Posterior cingulate gyrus (tissue), 11 donors: ENCODE data around the gene OR10W1.
A peak's percentile ranks its signal among the peaks of the same experiment; 100 is the strongest.

Experiments used
- DNase-seq, 10 donors: peaks; one replicate each; pipeline versions ENCODE4 v3.0.0 to v3.0.0-alpha.2; 2020 to 2021; ENCODE audit warnings: mixed read lengths in 3 of 10
- intact Hi-C: fragments of 100-400 bp; cut with DNase I; formaldehyde crosslinking; loops from one replicate; pipeline ENCODE4 v1.15.1; 2023

OR10W1 gene

GRCh38 chr11:58268142-58268541 lies at the start of gene OR10W1:
OR10W1 (minus strand) TSS chr11:58268260; CDS start chr11:58267858, 402 bp downstream.
- intact Hi-C loops = no loop called here
- no peak for DNase-seq

DNA sequence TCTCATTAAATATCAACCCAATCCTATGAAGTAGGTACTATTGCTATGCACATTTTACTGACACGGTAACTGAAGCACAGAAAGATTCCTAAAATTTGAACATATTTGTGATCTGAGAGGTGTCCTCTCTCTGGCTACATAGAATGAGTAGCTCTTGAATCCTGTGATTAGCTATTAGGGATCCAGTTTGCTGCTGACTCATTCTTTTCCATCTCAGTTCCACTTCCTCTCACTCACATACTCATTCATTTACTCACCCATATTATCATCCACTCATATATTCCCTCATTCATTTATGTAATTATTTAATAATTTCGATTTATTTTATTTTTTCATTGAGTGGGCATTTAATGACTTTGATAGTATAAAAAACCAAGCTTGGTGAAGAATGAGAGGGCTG lies 48.1 kb upstream of the OR10W1 start:
- intact Hi-C loops = no loop called here
- DNase-seq = no peak

- intact Hi-C loops = no loop called here
- no peak for DNase-seq
Observed at GRCh38 chr11:58301576-58301975, 33.5 kb upstream of the OR10W1 start.

DNA sequence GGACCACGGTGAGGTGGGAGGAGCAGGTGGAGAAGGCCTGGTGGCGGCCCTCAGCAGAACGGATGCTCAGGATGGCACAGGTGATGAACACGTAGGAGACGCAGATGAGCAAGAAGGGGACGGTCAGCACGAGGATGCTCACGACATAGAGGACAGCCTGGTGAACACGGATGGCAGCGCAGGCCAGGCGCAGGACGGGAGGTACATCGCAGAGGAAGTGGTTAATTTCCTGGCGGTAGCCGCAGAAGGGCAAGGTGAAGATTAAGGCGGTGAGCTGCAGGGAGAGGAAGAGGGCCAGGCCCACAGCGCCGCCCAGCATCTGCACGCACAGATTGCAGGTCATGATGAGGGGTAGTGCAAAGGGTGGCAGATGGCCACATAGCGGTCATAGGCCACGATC lies 24.0 kb upstream of the OR10W1 start:
- peak in 1 of 10 donors; percentile 80 for DNase-seq
- intact Hi-C loops = no loop called here

DNA sequence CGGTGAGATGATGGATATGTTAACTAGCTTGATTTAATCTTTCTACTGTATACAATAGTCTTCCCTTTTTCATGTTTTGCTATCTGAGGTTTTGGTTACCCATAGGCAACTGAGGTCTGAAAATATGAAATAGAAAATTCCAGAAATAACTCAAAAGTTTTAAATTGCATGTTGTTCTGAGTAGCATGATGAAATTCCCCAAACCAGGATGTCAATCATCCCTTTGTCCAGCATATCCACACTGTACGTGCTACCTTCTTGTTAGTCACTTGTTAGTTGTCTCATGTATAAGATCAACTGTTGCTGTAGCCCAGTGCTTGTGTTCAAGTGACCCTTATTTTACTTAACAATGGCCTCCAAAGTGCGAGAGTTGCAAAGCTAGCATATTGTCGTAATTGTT lies 21.2 kb upstream of the OR10W1 start:
- DNase-seq = no peak
- intact Hi-C loops = no loop called here

DNA sequence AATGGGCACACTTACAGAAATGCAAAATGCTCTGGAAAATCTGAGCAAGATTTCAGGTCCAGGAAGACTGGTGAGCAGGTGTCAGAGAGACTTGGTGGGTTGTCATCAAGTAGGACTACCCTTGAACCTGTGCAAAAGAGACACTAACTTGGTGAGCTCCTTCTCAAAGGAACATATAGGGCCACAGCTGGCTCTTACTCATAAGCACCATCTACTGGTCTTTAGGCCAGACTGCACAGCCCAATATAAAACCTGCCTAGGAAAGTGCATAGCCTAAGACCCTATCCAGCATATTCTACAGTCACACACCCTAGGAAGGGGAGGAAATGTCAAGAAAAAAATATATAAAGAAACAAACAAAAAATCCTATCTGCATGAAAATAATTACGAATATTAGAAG lies 18.2 kb upstream of the OR10W1 start:
- intact Hi-C loops = no loop called here
- DNase-seq = no peak

DNA sequence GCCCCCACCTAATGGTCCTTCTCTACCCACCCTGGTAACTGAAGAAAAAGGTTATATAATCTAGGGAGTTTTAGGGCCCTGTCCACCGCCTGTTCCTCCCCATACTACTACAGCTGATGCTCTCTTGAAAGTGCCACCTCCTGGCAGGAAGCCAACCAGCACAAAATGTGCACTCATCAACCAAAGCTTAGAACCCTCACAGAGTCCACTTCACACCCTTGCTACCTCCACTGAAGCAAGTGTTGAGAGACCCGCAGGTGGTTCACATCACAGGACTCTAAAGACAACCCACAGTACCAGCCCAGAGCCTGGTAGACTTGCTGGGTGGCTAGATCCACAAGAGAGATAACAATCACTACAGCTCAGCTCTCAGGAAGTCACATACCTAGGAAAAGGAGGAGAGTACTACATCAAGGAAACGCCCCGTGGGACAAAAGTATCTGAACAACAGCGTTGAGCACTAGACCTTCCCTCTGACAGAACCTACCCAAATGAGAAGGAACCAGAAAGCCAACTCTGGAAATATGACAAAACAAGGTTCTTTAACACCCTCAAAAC lies 17.5 kb upstream of the OR10W1 start:
- intact Hi-C loops = no loop called here
- peak in 1 of 10 donors; percentile 71 for DNase-seq

DNA sequence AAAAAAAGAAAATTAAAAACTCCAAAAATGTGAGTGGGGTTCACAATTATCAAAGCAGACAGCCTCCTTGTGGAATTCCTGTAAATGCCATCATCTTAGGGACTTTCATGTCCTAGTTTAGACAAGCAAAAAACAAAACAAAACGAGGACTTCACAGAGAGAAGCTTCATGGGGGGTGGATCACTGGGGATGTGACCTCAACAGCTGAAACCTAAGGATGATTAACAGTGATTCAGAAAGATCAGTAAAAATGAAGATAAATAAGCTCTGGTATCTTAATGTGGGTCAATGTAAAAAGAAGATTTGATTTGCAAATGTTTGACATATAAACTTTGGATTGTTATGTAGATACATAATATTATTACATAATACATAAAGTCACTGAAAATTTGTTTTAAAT lies 8.1 kb upstream of the OR10W1 start:
- no peak for DNase-seq
- intact Hi-C loops = no loop called here

GRCh38 chr11:58275002-58275401 lies 6.9 kb upstream of the OR10W1 start:
- intact Hi-C loops = no loop called here

DNA sequence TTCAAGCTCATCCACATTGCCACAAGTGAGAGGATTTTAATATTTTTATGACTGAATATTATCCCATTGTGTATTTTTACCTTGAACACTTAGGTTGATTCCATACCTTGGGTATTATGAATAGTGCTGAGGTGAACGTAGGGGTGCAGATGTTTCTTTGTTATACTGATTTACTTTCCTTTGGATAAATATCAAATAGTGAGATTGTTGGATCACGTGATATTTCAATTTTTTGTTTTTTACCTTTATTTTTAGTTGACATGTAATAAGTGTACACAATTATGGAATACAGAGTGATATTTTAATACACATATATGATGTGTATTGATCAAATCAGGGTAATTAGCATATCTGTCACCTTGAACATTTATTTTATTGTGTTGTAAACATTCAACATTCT lies 8.1 kb downstream of the OR10W1 start:
- intact Hi-C loops = no loop called here
- no peak for DNase-seq

More at GRCh38 chr11:58275002-58275401, 6.9 kb upstream of the OR10W1 start:
- no peak for DNase-seq

GRCh38 chr11:58254936-58255335 lies 13.1 kb downstream of the OR10W1 start:
- no peak for DNase-seq
- intact Hi-C loops = no loop called here

- DNase-seq = no peak
- intact Hi-C loops = no loop called here
Observed at GRCh38 chr11:58243954-58244353, 24.1 kb downstream of the OR10W1 start.

- DNase-seq = peak in 3 of 10 donors; percentile 35 to 81 (median 45)
- intact Hi-C loops = no loop called here
Observed at GRCh38 chr11:58227956-58228615, 40.0 kb downstream of the OR10W1 start.

DNA sequence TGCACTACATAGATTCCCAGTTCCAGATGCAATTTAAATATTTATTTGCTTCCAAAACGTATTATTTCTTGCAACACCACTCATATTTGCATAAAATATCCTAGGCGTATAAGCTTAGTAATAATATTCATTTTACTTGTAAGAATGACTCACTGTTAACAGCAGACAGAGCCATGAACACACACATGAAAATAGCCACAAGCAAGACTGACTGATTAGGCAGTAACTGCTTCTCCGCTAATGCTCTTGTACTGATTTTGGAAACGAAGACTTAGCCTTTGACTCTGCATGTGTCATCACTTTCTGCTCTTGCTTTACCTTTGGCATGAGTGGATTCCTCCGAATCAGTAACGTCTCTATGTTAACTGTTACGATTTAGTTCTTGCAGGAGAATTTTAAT lies 45.3 kb downstream of the OR10W1 start:
- intact Hi-C loops = no loop called here
- no peak for DNase-seq
